ENCODE measurements around the gene LRIG2.

LRIG2 gene

DNA sequence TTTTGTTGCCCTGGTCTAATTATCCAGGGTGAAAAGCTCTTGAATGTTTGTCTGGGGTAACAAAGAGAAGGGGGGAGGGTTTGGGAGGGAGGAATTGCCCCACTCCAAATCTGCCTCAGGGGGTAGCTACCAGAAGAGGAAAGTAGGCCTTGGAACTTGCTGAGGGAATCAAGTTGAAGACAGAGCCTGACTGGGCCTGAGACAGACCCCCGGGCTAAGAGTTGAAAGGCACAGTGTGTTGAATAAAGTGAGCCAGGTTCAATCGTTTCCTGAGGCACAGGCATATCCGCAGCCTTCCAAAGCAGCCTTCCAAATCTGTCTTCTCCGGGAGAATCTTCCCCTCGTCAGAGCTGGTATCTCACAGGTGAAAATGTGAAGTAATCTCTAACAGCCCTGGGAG is 96.6 kb downstream of the LRIG2 start:
- H3K4me3 ChIP-seq (ENCODE audit: low read depth, low read length) = no peak overlapping the region
- no peak for DNase-seq (ENCODE audit: low read depth)
- TF ChIP-seq CTCF (conservative IDR thresholded peaks at IDR 0.05; ENCODE audit: low read depth, low read length) = no peak

- H3K4me3 ChIP-seq (ENCODE audit: low read depth, low read length) = no peak overlapping the region
- no peak for DNase-seq (ENCODE audit: low read depth)
- no peak for TF ChIP-seq CTCF (conservative IDR thresholded peaks at IDR 0.05; ENCODE audit: low read depth, low read length)
Measured at GRCh38 chr1:113170519-113170918, 97.5 kb downstream of the LRIG2 start.

DNA sequence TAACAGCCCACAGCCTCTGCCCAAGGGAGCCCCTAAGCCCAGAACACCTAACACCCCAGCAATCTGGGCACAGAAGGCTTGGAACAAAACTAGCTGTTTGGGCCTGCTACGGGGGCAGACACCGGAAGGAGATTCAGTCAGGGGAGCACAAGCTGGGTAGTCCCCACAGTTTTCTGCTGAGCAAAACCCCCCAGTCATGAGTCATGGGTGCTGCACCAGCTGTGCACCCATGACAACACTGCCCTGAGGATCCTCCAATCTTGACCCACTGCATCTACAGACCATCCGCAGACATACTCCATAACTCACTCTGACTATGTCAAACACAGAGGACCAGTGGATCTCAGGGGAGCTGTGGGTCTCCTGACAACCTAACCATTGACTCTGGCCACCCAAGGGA is 105.1 kb downstream of the LRIG2 start:
- H3K4me3 ChIP-seq (ENCODE audit: low read depth, low read length) = no peak overlapping the region
- DNase-seq (ENCODE audit: low read depth) = no peak
- no peak for TF ChIP-seq CTCF (conservative IDR thresholded peaks at IDR 0.05; ENCODE audit: low read depth, low read length)

DNA sequence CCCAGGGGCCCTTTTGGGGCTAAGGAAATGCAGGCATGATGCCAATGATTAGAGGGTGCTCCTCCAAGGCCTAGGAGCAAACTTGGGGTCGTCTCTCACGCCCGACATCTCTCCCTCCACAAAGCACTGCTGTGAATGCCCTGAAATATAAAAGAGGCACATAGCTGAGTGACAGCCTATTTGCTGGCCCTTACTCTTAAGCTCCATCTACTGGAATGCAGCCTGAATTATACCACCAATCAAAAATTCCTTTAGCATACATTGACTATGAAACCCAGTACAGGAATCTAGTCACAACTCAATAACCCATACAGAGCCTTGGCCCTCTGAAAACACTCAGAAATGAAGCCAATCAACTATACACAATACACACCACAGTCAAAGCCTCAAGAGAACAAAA is 105.5 kb downstream of the LRIG2 start:
- no peak overlapping the region for H3K4me3 ChIP-seq (ENCODE audit: low read depth, low read length)
- TF ChIP-seq CTCF (conservative IDR thresholded peaks at IDR 0.05; ENCODE audit: low read depth, low read length) = peak; percentile 45
- DNase-seq (ENCODE audit: low read depth) = peak; percentile 36

Measured in choroid plexus epithelial cell (primary cell).